Subcutaneous abdominal adipose tissue (tissue), 5 donors: Measurements from ENCODE around the gene EXOC6B.

Experiments
- H3K27ac ChIP-seq: one replicate; pipeline ENCODE4 v1.7.0; 2013; ENCODE audit warnings: low read depth, mild to moderate bottlenecking, inconsistent platforms, low read length, moderate library complexity
- H3K27me3 ChIP-seq, 5 donors: one replicate each; pipeline ENCODE4 v1.7.0; 2013; ENCODE audit warnings: low read length in 5 of 5, inconsistent platforms in 1 of 5; ENCODE audit not compliant: control insufficient read depth in 5 of 5, insufficient read depth in 4 of 5
- H3K36me3 ChIP-seq, 5 donors: one replicate each; pipeline ENCODE4 v1.7.0; 2013; ENCODE audit warnings: low read length in 5 of 5; ENCODE audit not compliant: control insufficient read depth in 5 of 5, insufficient read depth in 5 of 5
- H3K4me1 ChIP-seq, 5 donors: one replicate each; pipeline ENCODE4 v1.7.0; 2013; ENCODE audit warnings: low read length in 5 of 5, mild to moderate bottlenecking in 3 of 5, moderate library complexity in 1 of 5; ENCODE audit not compliant: control insufficient read depth in 5 of 5, insufficient read depth in 5 of 5
- H3K4me3 ChIP-seq, 5 donors: one replicate each; pipeline ENCODE4 v1.7.0; 2013; ENCODE audit warnings: low read length in 5 of 5, low read depth in 1 of 5
- H3K9ac ChIP-seq, 5 donors: one replicate each; pipeline ENCODE4 v1.7.0; 2013; ENCODE audit warnings: low read length in 5 of 5, mild to moderate bottlenecking in 4 of 5, moderate library complexity in 3 of 5
- H3K9me3 ChIP-seq, 5 donors: one replicate each; pipeline ENCODE4 v1.7.0; 2013; ENCODE audit warnings: low read length in 5 of 5; ENCODE audit not compliant: control insufficient read depth in 5 of 5
- donor health status: healthy.
- donor health status: healthy.
- donor health status: healthy.
- donor health status: healthy.
- donor health status: healthy.

EXOC6B gene

GRCh38 chr2:72141032-72141645 lies 684.7 kb downstream of the EXOC6B start:
- H3K27me3 ChIP-seq = peaks cover 0 to 5% (median 0%) of the 10 kb centered on the region in 5 donors
- no peaks in the 10 kb centered on the region for H3K9me3 ChIP-seq
- H3K4me1 ChIP-seq = peaks cover 6 to 97% (median 94%) of the 10 kb centered on the region in 5 donors
- peak overlapping the region; percentile 88 for H3K27ac ChIP-seq
- no peak overlapping the region for H3K9ac ChIP-seq
- H3K36me3 ChIP-seq = no peaks in the 10 kb centered on the region
- no peak overlapping the region for H3K4me3 ChIP-seq

DNA sequence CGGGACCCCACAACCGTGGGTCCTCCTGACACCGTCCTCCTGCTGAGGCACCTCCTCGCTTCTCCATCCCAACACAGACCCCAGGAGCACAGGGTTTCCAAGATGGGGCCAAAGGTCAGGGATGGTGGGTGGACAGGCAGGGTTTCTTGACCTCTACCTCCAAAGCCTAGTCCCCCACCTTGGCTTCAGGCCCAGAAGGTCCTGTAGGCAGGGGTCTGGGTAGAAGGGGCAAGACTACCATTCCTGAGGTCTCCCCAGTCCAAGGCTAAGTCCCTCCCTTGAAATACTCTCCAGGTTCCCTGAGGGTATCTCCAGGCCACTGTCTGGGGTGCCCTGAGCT lies 685.2 kb downstream of the EXOC6B start:
- Histone ChIP-seq H3K9ac (no peak overlapping the region), H3K36me3 (no peaks in the 10 kb centered on the region), H3K27ac (no peak overlapping the region), H3K27me3 (no peaks in the 10 kb centered on the region), H3K4me1 (peaks cover 6 to 97% (median 94%) of the 10 kb centered on the region in 5 donors), H3K9me3 (no peaks in the 10 kb centered on the region), H3K4me3 (no peak overlapping the region)

DNA sequence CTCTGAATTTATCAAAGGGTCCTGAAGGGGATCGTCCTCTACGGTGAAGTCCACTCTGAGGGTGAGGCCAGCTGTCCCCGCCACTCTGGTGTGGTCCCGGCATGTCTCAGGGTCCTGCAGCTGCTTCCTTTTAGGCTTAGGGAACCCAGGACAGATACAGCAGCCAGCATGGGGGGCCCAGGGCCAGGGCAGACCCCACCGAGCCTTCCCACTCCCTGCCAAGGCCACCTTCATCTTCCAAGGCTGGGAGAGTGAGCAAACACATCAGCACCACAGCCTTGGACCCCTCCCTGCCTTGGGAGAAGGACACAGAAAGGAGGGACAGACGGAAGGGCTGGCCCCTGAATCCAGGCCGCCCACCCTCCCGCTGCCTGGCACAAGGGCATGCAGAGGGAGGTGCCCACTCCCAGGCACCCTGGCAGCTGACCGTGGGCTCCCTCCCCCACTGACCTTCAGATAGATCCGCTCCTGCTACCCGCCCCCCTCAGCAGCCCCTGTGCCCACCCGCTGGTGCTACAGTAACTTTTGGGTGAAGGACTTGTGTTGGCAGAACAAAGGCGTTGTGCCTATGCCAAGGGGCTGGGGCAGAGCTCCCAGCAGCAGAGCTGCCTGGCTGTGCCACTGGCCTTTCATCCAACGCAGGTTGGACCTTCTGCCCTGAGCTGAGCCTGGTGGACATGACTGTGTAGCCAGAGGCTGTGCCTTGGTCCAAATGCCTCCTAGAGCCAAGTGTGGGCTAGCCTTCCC lies 685.8 kb downstream of the EXOC6B start:
- Histone ChIP-seq H3K4me1 (peaks cover 6 to 93% (median 93%) of the 10 kb centered on the region in 5 donors), H3K27me3 (no peaks in the 10 kb centered on the region), H3K36me3 (peaks cover 0 to 3% (median 1%) of the 10 kb centered on the region in 5 donors), H3K9me3 (no peaks in the 10 kb centered on the region), H3K4me3 (no peak overlapping the region), H3K9ac (no peak overlapping the region), H3K27ac (peak overlapping the region; percentile 50)

- H3K27ac ChIP-seq = peak overlapping the region; percentile 50
Observed at GRCh38 chr2:72139471-72139873, 686.4 kb downstream of the EXOC6B start.

GRCh38 chr2:72138921-72139381 lies 686.9 kb downstream of the EXOC6B start:
- Histone ChIP-seq H3K27ac (peak overlapping the region; percentile 75), H3K4me3 (peak overlapping the region in 1 of 5 donors; percentile 22), H3K9me3 (no peaks in the 10 kb centered on the region), H3K36me3 (peaks cover 0 to 13% (median 10%) of the 10 kb centered on the region in 5 donors), H3K4me1 (peaks cover 6 to 84% (median 83%) of the 10 kb centered on the region in 5 donors), H3K9ac (peak overlapping the region in 2 of 5 donors; percentile 11 to 68), H3K27me3 (no peaks in the 10 kb centered on the region)

More at GRCh38 chr2:72139471-72139873, 686.4 kb downstream of the EXOC6B start:
- Histone ChIP-seq H3K36me3 (peaks cover 0 to 9% (median 7%) of the 10 kb centered on the region in 5 donors), H3K9me3 (no peaks in the 10 kb centered on the region), H3K4me1 (peaks cover 6 to 87% (median 87%) of the 10 kb centered on the region in 5 donors), H3K4me3 (no peak overlapping the region), H3K27me3 (no peaks in the 10 kb centered on the region), H3K9ac (peak overlapping the region in 1 of 5 donors; percentile 11)

DNA sequence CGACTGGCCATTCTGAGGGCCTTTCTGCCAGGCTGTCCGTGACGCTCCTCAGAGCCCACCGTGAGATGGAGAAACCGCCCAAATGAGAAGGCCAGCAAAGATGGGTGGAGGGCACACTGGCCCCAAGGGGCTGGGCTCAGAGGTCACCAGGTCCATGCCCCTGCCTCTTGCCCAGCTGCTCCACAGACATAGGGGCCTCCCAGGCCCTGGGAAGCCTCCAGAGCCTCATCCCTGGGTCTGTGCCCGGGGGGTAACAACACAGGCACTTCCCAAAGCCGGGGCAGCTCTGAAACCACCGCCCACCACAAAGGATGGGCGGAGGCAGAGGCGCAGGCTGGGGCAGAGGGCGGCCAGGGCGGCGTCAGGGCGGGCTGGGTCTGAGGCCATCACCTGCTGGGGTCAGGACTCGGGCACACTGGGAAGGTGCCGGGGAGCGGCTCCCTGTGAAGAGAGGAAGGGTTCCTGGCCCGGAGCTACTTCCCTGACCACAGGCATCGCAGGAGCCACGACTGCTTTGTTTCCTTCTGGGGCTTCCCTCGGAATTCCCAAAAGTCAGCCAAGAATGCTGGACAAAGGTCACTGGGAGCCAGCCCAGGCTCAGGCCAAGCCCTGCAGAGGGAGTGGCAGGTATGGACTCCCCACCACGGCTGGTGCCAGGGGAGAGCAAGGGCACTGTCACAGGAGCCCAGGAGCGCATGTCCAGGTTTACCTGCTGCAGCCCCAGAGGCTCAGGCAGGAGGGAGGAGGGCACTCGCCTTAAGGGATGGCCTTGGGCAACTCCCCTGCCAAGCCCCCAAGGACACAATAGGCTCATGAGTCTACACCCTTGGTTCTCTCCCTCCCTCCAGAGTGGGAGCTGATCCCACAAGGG lies 687.6 kb downstream of the EXOC6B start:
- Histone ChIP-seq H3K9ac (peak overlapping the region in 3 of 5 donors; percentile 53 to 68 (median 58)), H3K4me1 (peaks cover 6 to 77% (median 76%) of the 10 kb centered on the region in 5 donors), H3K4me3 (peak overlapping the region in 2 of 5 donors; percentile 19 to 22), H3K36me3 (peaks cover 0 to 20% (median 17%) of the 10 kb centered on the region in 5 donors), H3K27me3 (no peaks in the 10 kb centered on the region), H3K27ac (peak overlapping the region; percentile 75), H3K9me3 (no peaks in the 10 kb centered on the region)

DNA sequence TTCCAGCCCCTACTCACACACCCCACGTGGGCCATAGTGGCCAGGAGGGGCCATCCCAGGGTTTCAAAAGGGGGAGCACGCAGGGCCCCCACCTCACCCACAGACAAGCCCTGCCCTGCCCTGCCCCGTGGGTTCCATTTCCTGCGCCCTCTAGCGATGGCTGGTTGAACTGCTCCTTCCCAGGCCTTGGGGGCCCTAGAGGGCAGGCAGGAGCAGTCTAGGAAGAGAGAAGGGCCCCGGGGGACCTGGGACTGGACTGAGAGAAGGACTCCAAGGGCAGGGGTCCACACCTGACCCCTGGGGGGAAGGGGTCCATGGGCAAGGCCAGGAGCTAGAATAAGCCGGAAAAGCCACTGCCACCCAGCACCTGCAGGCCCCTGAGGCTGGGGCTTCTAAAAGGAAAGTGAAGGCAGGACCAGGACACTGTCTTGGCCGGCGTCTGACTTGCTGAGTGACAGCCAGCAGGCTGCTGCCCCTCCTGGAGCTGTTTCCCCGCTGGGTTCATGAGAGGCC lies 688.3 kb downstream of the EXOC6B start:
- Histone ChIP-seq H3K9me3 (no peaks in the 10 kb centered on the region), H3K4me3 (peak overlapping the region in 2 of 5 donors; percentile 19 to 22), H3K9ac (peak overlapping the region in 3 of 5 donors; percentile 53 to 68 (median 58)), H3K4me1 (peaks cover 6 to 71% (median 69%) of the 10 kb centered on the region in 5 donors), H3K36me3 (peaks cover 0 to 27% (median 24%) of the 10 kb centered on the region in 5 donors), H3K27ac (peak overlapping the region; percentile 75), H3K27me3 (no peaks in the 10 kb centered on the region)

GRCh38 chr2:72136933-72137497 lies 688.8 kb downstream of the EXOC6B start:
- no peaks in the 10 kb centered on the region for H3K9me3 ChIP-seq
- peak overlapping the region; percentile 75 for H3K27ac ChIP-seq
- peaks cover 0 to 32% (median 29%) of the 10 kb centered on the region in 5 donors for H3K36me3 ChIP-seq
- no peaks in the 10 kb centered on the region for H3K27me3 ChIP-seq
- peaks cover 6 to 66% (median 64%) of the 10 kb centered on the region in 5 donors for H3K4me1 ChIP-seq
- no peak overlapping the region for H3K4me3 ChIP-seq
- H3K9ac ChIP-seq = peak overlapping the region in 2 of 5 donors; percentile 53 to 56

- H3K9ac ChIP-seq = peak overlapping the region in 1 of 5 donors; percentile 56
- H3K27ac ChIP-seq = no peak overlapping the region
- peaks cover 0 to 39% (median 32%) of the 10 kb centered on the region in 5 donors for H3K36me3 ChIP-seq
- no peaks in the 10 kb centered on the region for H3K9me3 ChIP-seq
- H3K4me3 ChIP-seq = no peak overlapping the region
- H3K27me3 ChIP-seq = no peaks in the 10 kb centered on the region
- peaks cover 6 to 60% (median 58%) of the 10 kb centered on the region in 5 donors for H3K4me1 ChIP-seq
Observed at GRCh38 chr2:72136331-72136730, 689.5 kb downstream of the EXOC6B start.
